OCI-LY1 (cell line): ENCODE results near the gene TAGLN2.

Experiments
- H2AFZ ChIP-seq: fragments of 200-600 bp; sonication (generic), shearing (Covaris generic); 2 replicates; pipeline ENCODE4 v1.6.0; 2014; ENCODE audit warnings: antibody characterized with exemption, mild to moderate bottlenecking, low read length
- H3F3A ChIP-seq: fragments of 200-600 bp; sonication (generic), shearing (Covaris generic); 2 replicates; pipeline ENCODE4 v1.6.0; 2014; ENCODE audit warnings: mild to moderate bottlenecking, antibody characterized with exemption, low read length, moderate library complexity; ENCODE audit not compliant: insufficient read depth
- H3K27ac ChIP-seq: fragments of 200-600 bp; sonication (generic); 2 replicates; pipeline ENCODE4 v1.5.1; 2014; ENCODE audit warnings: low read length, mixed run types, mild to moderate bottlenecking, low read depth; ENCODE audit not compliant: poor library complexity, severe bottlenecking
- H3K27me3 ChIP-seq: fragments of 200-600 bp; sonication (generic); 2 replicates; pipeline ENCODE4 v1.6.0; 2014; ENCODE audit warnings: antibody characterized with exemption, mild to moderate bottlenecking, low read length, moderate library complexity; ENCODE audit not compliant: insufficient read depth
- H3K36me3 ChIP-seq: fragments of 200-600 bp; sonication (generic); 2 replicates; pipeline ENCODE4 v1.6.1; 2014; ENCODE audit warnings: mild to moderate bottlenecking, antibody characterized with exemption, low read length, moderate library complexity, mixed read lengths; ENCODE audit not compliant: insufficient read depth
- H3K4me1 ChIP-seq: fragments of 200-600 bp; sonication (generic); 2 replicates; pipeline ENCODE4 v1.5.1; 2014; ENCODE audit warnings: mild to moderate bottlenecking, low read length, moderate library complexity; ENCODE audit not compliant: insufficient read depth, severe bottlenecking
- H3K4me2 ChIP-seq: fragments of 200-600 bp; sonication (generic), shearing (Covaris generic); 2 replicates; pipeline ENCODE4 v1.6.1; 2014; ENCODE audit warnings: low read length
- H3K4me3 ChIP-seq: fragments of 200-600 bp; sonication (generic); 2 replicates; pipeline ENCODE4 v1.5.1; 2014; ENCODE audit warnings: low read length, low read depth, mild to moderate bottlenecking, mixed read lengths; ENCODE audit not compliant: poor library complexity, severe bottlenecking
- H3K79me2 ChIP-seq: fragments of 200-600 bp; shearing (Covaris generic); 2 replicates; pipeline ENCODE4 v1.6.1; 2016; ENCODE audit warnings: mixed run types, low read length, mixed read lengths; ENCODE audit not compliant: insufficient read depth
- H3K9ac ChIP-seq: fragments of 200-600 bp; sonication (generic), shearing (Covaris generic); 2 replicates; pipeline ENCODE4 v1.6.1; 2014; ENCODE audit warnings: mild to moderate bottlenecking, low read length, mixed read lengths
- H3K9me2 ChIP-seq: fragments of 200-600 bp; sonication (generic), shearing (Covaris generic); 2 replicates; pipeline ENCODE4 v1.6.1; 2014; ENCODE audit warnings: low read depth, mild to moderate bottlenecking, low read length, mixed read lengths
- H3K9me3 ChIP-seq: fragments of 200-600 bp; shearing (Covaris generic); 2 replicates; pipeline ENCODE4 v1.6.1; 2014; ENCODE audit warnings: low read length, mixed read lengths
- H4K20me1 ChIP-seq: fragments of 200-600 bp; sonication (generic), shearing (Covaris generic); 2 replicates; pipeline ENCODE4 v1.6.0; 2016; ENCODE audit warnings: mild to moderate bottlenecking, low read length; ENCODE audit not compliant: insufficient read depth
- EZH2 ChIP-seq: fragments of 200-600 bp; sonication (generic), shearing (Covaris generic); IDR thresholded peaks from 2 replicates; pipeline ENCODE4 v1.8.0; 2017; ENCODE audit warnings: borderline replicate concordance, mixed run types, mild to moderate bottlenecking, antibody characterized with exemption, low read length, moderate library complexity, mixed read lengths
- TF ChIP-seq, protein P1 (sequence below): fragments of 200-600 bp; sonication (generic), shearing (Covaris generic); IDR thresholded peaks from 2 replicates; pipeline ENCODE4 v1.5.1; 2017; ENCODE audit warnings: mild to moderate bottlenecking, antibody characterized with exemption, low read length, moderate library complexity, mixed read lengths

TAGLN2 gene

DNA sequence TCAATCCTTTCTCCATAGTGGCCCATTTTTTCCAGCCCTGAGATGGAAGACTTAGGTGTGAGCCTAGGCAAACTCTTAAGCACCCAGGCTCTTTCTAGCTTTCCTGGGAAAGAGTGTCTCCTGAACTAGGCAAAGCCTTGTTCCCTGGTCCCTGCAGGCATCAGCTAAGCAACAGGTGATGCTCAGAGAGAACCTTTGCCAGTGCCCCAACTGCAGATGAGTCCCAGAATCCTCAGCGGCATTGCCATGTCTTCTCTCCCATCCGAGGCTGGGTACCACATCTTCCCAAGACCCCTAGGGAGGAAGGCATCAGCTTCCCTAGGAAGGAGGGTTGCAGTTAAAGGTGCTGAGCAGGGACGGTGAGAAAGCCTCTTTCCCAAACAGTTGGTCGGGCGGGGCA, 54.6 kb downstream of the TAGLN2 start:
- Histone ChIP-seq H3K9me2 (no peaks in the 10 kb centered on the region), H3K36me3 (no peaks in the 10 kb centered on the region), H3K27me3 (no peaks in the 10 kb centered on the region; the same call in 1 of the 2 replicates), H3K4me3 (no peak overlapping the region), H3K4me2 (no peak overlapping the region), H3K4me1 (no peaks in the 10 kb centered on the region), H3K27ac (no peak overlapping the region), H3K9me3 (no peaks in the 10 kb centered on the region), H4K20me1 (no peaks in the 10 kb centered on the region), H3K79me2 (no peaks in the 10 kb centered on the region), H3F3A (no peaks in the 10 kb centered on the region), H3K9ac (no peak overlapping the region), H2AFZ (no peak overlapping the region)
- TF ChIP-seq EZH2, result no peak
- TF ChIP-seq, protein P1, sequence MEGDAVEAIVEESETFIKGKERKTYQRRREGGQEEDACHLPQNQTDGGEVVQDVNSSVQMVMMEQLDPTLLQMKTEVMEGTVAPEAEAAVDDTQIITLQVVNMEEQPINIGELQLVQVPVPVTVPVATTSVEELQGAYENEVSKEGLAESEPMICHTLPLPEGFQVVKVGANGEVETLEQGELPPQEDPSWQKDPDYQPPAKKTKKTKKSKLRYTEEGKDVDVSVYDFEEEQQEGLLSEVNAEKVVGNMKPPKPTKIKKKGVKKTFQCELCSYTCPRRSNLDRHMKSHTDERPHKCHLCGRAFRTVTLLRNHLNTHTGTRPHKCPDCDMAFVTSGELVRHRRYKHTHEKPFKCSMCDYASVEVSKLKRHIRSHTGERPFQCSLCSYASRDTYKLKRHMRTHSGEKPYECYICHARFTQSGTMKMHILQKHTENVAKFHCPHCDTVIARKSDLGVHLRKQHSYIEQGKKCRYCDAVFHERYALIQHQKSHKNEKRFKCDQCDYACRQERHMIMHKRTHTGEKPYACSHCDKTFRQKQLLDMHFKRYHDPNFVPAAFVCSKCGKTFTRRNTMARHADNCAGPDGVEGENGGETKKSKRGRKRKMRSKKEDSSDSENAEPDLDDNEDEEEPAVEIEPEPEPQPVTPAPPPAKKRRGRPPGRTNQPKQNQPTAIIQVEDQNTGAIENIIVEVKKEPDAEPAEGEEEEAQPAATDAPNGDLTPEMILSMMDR, result no peak

DNA sequence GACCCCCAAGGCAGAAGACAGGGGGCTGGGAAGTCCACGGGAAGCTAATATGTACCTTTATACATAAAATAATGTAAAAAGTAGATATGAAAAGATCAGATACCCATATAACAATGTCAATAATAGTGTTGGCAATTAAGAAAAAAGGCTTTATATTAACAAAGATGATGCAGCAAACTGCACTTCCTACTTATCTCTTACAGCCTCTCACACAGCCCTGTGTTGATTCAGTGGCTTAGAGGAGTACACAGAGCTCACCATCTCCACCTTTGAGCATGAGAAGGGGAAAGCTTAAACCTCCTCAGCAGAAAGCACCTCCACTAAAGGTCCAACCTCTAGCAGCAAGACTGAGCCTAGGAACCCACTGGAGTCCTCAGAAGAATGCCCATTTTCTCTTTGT, 55.7 kb downstream of the TAGLN2 start:
- H3K4me2 ChIP-seq, result no peak overlapping the region
- H3K4me1 ChIP-seq, result no peaks in the 10 kb centered on the region
- no peaks in the 10 kb centered on the region for H3K79me2 ChIP-seq
- no peak overlapping the region for H2AFZ ChIP-seq
- no peaks in the 10 kb centered on the region for H4K20me1 ChIP-seq
- H3K4me3 ChIP-seq, result no peak overlapping the region
- no peaks in the 10 kb centered on the region; the same call in 1 of the 2 replicates for H3K27me3 ChIP-seq
- no peak for TF ChIP-seq EZH2
- TF ChIP-seq, protein P1, result no peak
- H3K9me3 ChIP-seq, result no peaks in the 10 kb centered on the region
- no peak overlapping the region for H3K9ac ChIP-seq
- H3K36me3 ChIP-seq, result no peaks in the 10 kb centered on the region
- H3K27ac ChIP-seq, result no peak overlapping the region
- H3K9me2 ChIP-seq, result no peaks in the 10 kb centered on the region
- H3F3A ChIP-seq, result no peaks in the 10 kb centered on the region

DNA sequence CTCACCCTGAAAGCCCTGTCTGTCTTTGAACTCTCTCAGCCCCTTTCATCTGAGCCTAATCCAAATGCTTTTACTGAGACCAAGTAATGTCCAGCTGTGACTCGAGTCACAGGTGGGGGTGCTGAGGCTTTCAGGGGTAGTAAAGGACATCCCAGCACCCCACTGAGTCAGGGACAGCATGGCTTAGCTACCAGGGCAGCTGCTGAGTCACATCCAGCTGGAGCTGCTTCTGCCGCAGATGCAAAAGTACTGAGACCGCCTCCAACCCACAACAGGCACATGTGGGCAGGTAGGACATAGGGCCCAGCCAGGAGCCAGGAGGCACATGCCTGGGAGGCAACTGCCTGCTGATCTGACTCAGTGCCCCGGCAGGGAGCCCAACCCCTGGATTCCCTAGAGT, 56.1 kb downstream of the TAGLN2 start:
- Histone ChIP-seq H4K20me1 (no peaks in the 10 kb centered on the region), H3F3A (no peaks in the 10 kb centered on the region), H3K4me1 (no peaks in the 10 kb centered on the region), H3K9me2 (no peaks in the 10 kb centered on the region), H3K79me2 (no peaks in the 10 kb centered on the region), H3K9ac (no peak overlapping the region), H3K4me3 (no peak overlapping the region), H2AFZ (no peak overlapping the region), H3K36me3 (no peaks in the 10 kb centered on the region), H3K27ac (no peak overlapping the region), H3K9me3 (no peaks in the 10 kb centered on the region), H3K27me3 (no peaks in the 10 kb centered on the region; the same call in 1 of the 2 replicates), H3K4me2 (no peak overlapping the region)
- TF ChIP-seq EZH2, result no peak
- TF ChIP-seq, protein P1, result no peak
